ENCODE results near the gene ASAP2.

The ASAP2 gene

DNA sequence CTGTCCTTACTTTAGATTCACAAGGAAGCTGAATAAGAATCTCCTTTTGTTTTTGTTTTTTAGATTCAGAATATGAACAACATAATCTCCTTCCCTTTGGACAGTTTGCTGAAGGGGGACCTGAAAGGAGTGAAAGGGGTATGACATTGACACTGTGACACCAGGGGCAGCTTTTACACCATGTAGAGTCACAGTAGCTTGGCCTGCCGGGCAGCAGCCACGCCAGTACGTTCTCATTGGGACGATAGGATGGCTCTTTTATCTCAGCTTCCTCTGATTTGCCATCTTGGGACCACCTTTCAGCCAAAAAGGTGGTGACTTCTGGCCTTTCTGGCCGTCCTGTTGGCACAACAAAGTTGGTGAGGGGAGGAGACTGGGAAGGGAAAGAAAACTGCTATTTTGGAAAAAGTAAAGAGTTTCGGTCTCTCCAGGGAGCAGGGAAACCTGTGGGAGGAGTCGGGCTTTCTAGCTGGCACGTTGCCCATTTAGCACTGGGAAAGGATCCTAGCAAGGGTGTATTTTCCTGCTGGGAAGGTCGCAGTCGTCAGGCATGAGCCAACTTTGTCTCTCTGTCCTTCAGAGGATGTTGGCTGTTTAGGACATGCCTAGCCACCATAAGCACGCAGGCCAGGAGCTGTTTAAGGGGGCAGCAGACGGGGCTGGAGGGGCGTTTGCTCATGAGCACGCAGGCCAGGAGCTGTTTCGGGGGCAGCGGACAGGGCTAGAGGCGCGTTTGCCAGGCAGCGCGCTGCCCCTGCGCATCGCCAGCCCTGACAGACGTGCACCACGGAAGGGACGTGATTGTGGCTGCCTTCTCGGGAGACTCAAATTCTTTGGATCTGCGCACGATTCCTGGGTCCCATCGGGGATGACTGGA is 112.1 kb downstream of the ASAP2 start:
- H3K4me2 ChIP-seq (ENCODE audit: low read depth, low read length): no peak overlapping the region
- no peaks in the 10 kb centered on the region for H3K4me1 ChIP-seq (ENCODE audit: low read length)
- peaks cover 5% of the 10 kb centered on the region for H3K79me2 ChIP-seq (ENCODE audit: low read length)
- H3K9me2 ChIP-seq (replicated peaks; ENCODE audit: insufficient read depth, low read length): no peaks in the 10 kb centered on the region
- no peak overlapping the region for H3K27ac ChIP-seq (ENCODE audit: low read length)
- TF ChIP-seq EZH2phosphoT487 (IDR thresholded peaks at IDR 0.05; ENCODE audit: low read length): no peak
- TF ChIP-seq EZH2 (optimal IDR thresholded peaks at IDR 0.05; ENCODE audit: low read depth, low read length): no peak
- TF ChIP-seq, protein P1, sequence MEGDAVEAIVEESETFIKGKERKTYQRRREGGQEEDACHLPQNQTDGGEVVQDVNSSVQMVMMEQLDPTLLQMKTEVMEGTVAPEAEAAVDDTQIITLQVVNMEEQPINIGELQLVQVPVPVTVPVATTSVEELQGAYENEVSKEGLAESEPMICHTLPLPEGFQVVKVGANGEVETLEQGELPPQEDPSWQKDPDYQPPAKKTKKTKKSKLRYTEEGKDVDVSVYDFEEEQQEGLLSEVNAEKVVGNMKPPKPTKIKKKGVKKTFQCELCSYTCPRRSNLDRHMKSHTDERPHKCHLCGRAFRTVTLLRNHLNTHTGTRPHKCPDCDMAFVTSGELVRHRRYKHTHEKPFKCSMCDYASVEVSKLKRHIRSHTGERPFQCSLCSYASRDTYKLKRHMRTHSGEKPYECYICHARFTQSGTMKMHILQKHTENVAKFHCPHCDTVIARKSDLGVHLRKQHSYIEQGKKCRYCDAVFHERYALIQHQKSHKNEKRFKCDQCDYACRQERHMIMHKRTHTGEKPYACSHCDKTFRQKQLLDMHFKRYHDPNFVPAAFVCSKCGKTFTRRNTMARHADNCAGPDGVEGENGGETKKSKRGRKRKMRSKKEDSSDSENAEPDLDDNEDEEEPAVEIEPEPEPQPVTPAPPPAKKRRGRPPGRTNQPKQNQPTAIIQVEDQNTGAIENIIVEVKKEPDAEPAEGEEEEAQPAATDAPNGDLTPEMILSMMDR (IDR thresholded peaks at IDR 0.05; ENCODE audit: low read length): no peak
- no peaks in the 10 kb centered on the region for H4K20me1 ChIP-seq (ENCODE audit: insufficient read depth, low read length)
- no peaks in the 10 kb centered on the region for H3K36me3 ChIP-seq (replicated peaks; ENCODE audit: insufficient read depth, low read length)
- H3F3A ChIP-seq (ENCODE audit: insufficient read depth, low read length): no peaks in the 10 kb centered on the region
- no peaks in the 10 kb centered on the region for H3K9me3 ChIP-seq (replicated peaks; ENCODE audit: insufficient read depth, low read length)
- H3K9ac ChIP-seq (ENCODE audit: low read length): no peak overlapping the region
- H3K4me3 ChIP-seq (ENCODE audit: low read length): no peak overlapping the region
- DNase-seq: no peak
- no peak overlapping the region for H2AFZ ChIP-seq (ENCODE audit: low read length)
- no peaks in the 10 kb centered on the region for H3K27me3 ChIP-seq (replicated peaks; ENCODE audit: insufficient read depth, low read length)

DNA sequence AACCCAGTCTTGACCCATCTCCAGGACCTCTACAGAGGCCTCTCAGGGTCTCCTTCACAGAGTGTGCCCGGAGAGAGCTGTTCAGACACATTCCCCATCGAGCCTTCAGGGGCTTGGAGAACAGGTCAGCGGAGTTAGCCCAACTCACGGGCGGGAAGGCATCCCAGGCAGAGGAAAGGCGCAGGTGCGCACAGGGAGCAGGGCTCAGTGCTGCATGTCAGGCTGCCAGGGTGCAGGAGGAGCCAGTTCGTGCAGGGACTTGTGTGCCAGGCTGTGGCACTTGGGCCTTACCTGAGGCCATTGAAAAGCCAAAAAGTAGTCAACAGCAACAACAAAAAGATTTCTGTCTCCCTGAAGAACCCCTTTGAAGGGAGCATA is 112.7 kb downstream of the ASAP2 start:
- no peak for DNase-seq
- H3K27ac ChIP-seq (ENCODE audit: low read length): no peak overlapping the region
- H3F3A ChIP-seq (ENCODE audit: insufficient read depth, low read length): no peaks in the 10 kb centered on the region
- no peaks in the 10 kb centered on the region for H3K36me3 ChIP-seq (replicated peaks; ENCODE audit: insufficient read depth, low read length)
- H3K4me2 ChIP-seq (ENCODE audit: low read depth, low read length): no peak overlapping the region
- H2AFZ ChIP-seq (ENCODE audit: low read length): no peak overlapping the region
- H3K9ac ChIP-seq (ENCODE audit: low read length): no peak overlapping the region
- no peaks in the 10 kb centered on the region for H4K20me1 ChIP-seq (ENCODE audit: insufficient read depth, low read length)
- H3K9me2 ChIP-seq (replicated peaks; ENCODE audit: insufficient read depth, low read length): no peaks in the 10 kb centered on the region
- H3K79me2 ChIP-seq (ENCODE audit: low read length): peaks cover 2% of the 10 kb centered on the region; the same call in 1 of the 2 replicates
- TF ChIP-seq EZH2phosphoT487 (IDR thresholded peaks at IDR 0.05; ENCODE audit: low read length) (no peak), EZH2 (optimal IDR thresholded peaks at IDR 0.05; ENCODE audit: low read depth, low read length) (no peak)
- TF ChIP-seq, protein P1 (IDR thresholded peaks at IDR 0.05; ENCODE audit: low read length): no peak
- H3K27me3 ChIP-seq (replicated peaks; ENCODE audit: insufficient read depth, low read length): no peaks in the 10 kb centered on the region
- H3K4me3 ChIP-seq (ENCODE audit: low read length): no peak overlapping the region
- no peaks in the 10 kb centered on the region for H3K4me1 ChIP-seq (ENCODE audit: low read length)
- no peaks in the 10 kb centered on the region for H3K9me3 ChIP-seq (replicated peaks; ENCODE audit: insufficient read depth, low read length)

DNA sequence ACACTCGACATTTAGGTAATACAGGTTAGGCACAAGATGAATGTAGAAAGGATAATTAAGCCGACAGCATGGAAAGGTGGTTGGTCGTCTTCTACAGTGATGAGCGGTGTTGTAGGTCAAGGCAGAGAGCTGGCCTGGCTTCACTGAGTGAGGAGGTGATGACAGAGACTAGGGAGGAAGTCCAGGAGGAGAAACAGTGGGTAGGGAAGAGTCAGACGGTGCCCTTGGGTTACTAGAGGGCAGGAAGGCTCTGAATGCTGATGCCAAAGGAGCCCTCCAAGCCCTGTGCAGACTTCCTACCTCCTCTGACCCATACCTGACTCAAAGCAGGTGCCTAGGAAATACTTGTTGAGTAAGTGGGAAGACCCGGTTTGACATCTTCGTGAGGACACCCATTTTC is 116.0 kb downstream of the ASAP2 start:
- Histone ChIP-seq H4K20me1 (ENCODE audit: insufficient read depth, low read length) (no peaks in the 10 kb centered on the region), H3K27me3 (replicated peaks; ENCODE audit: insufficient read depth, low read length) (no peaks in the 10 kb centered on the region), H3K4me3 (ENCODE audit: low read length) (no peak overlapping the region), H2AFZ (ENCODE audit: low read length) (no peak overlapping the region), H3K27ac (ENCODE audit: low read length) (no peak overlapping the region), H3K9me3 (replicated peaks; ENCODE audit: insufficient read depth, low read length) (no peaks in the 10 kb centered on the region), H3F3A (ENCODE audit: insufficient read depth, low read length) (no peaks in the 10 kb centered on the region), H3K36me3 (replicated peaks; ENCODE audit: insufficient read depth, low read length) (0 out of 2 replicates have a peak, but pooled peaks cover 2% of the 10 kb centered on the region), H3K4me1 (ENCODE audit: low read length) (no peaks in the 10 kb centered on the region), H3K9me2 (replicated peaks; ENCODE audit: insufficient read depth, low read length) (no peaks in the 10 kb centered on the region), H3K4me2 (ENCODE audit: low read depth, low read length) (no peak overlapping the region), H3K9ac (ENCODE audit: low read length) (no peak overlapping the region), H3K79me2 (ENCODE audit: low read length) (no peaks in the 10 kb centered on the region)
- DNase-seq: no peak
- no peak for TF ChIP-seq EZH2 (optimal IDR thresholded peaks at IDR 0.05; ENCODE audit: low read depth, low read length)
- TF ChIP-seq, protein P1 (IDR thresholded peaks at IDR 0.05; ENCODE audit: low read length): no peak
